NCI-H526 (cell line): ENCODE measurements around the gene TPM1.

Source experiments
- DNase-seq, 2 experiments: peaks; one replicate each; lab custom pipeline; 2025; lab: John Stamatoyannopoulos, UW

The TPM1 gene

DNA sequence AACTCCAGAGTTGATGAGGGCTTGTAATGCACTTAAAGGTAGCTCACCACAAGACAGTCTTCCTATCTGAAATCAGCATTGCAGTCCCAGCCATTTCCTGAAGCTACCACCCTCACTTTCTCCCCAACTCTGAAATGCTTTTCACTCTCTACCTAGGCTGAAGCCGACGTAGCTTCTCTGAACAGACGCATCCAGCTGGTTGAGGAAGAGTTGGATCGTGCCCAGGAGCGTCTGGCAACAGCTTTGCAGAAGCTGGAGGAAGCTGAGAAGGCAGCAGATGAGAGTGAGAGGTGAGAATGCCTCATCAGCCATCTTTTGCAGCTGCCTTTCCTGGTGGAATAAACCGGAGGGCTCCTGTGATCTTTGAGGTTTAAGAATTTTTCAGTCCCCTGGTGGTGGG, 14.3 kb downstream of the TPM1 start:
- no peak for DNase-seq

DNA sequence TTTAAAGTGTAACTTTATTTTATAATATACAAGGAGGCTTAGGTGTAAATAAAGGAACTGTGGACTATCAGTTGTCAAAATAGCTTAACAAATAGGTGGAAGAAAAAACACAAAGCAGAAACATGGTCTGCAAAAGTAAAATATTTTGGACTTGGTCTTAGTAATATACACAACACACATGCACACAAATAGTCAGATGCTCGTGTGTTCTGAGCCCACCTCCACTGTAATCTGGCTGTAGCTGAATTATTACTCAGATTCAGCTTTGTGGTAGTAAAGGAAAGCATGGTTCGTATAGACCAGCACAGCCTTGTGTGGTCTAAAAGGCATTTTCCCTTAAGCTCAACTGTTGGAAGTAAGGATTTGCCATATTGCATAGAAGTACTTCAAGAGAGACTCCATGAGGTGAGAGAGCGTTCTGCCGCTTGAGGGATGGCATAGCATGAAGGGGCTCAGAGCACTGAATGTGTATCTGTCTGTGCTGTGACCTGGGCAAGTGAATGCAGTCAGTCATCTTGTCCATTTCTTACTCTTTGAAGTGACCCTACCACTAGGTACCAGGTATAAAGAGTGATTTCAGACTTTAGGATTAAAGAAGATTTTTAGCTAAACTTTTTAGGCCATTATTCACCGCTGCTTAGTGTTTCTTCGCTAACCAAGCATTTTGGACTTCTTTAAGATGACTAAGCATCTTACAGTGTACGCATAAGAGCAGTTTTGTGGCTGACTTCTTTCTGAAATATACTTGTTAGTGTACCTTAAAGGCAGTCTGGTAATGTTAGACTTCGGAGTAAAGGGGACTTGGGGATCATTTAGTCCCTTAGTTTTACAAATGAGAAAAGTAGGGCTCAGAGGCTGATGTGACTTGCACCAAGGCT, 15.2 kb downstream of the TPM1 start:
- DNase-seq: no peak

- no peak for DNase-seq
Observed at GRCh38 chr15:63059075-63059474, 16.5 kb downstream of the TPM1 start.

- DNase-seq: no peak
Observed at GRCh38 chr15:63059573-63060216, 17.1 kb downstream of the TPM1 start.

GRCh38 chr15:63060699-63061098, 18.2 kb downstream of the TPM1 start:
- no peak for DNase-seq

- DNase-seq: no peak
Observed at GRCh38 chr15:63061975-63062374, 19.4 kb downstream of the TPM1 start.

- no peak for DNase-seq
Observed at GRCh38 chr15:63063164-63063756, 20.7 kb downstream of the TPM1 start.

DNA sequence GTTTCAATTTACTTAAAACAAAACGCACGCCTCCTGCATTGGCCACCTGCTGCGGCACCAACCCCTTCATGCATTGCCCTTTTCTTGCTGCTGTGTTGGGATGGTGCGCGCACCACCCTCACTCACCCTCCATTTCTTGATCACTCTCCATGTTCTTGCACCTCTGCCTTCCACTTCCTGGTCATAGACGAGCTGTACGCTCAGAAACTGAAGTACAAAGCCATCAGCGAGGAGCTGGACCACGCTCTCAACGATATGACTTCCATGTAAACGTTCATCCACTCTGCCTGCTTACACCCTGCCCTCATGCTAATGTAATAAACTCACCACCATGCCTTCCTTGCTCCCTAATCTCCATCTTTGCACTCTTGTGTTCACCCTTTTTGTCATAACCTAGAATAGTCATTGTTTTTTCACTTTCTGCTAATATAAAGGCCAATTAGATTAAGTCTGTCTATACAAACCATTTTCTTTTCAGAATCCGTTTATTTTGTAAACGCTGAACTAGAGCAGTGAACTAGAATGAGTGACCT, 21.4 kb downstream of the TPM1 start:
- no peak for DNase-seq

- DNase-seq: no peak
Observed at GRCh38 chr15:63065262-63066221, 23.0 kb downstream of the TPM1 start.

GRCh38 chr15:63066272-63066671, 23.7 kb downstream of the TPM1 start:
- no peak for DNase-seq

DNA sequence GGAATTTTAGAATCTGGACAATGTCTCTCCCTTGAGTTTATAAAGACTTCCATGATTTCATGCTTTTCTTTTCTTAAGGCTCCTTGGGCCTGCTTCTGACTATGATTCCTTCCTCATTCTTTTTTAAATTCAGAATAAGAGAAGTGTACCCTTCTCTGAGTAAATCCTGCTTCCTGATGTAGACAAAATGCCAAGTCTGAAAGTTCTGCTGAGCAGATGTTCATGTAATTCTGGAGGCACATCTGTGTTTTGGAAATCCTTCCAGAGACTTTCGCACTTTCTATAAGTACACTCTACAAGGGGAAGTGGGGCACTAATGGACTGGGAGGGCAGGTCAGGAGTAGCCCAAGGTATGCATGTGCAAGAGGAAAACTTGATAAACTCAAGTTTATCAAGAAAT, 24.8 kb downstream of the TPM1 start:
- no peak for DNase-seq

GRCh38 chr15:63067976-63068743, 25.6 kb downstream of the TPM1 start:
- DNase-seq: no peak

- DNase-seq: no peak
Observed at GRCh38 chr15:63069616-63070090, 27.1 kb downstream of the TPM1 start.

DNA sequence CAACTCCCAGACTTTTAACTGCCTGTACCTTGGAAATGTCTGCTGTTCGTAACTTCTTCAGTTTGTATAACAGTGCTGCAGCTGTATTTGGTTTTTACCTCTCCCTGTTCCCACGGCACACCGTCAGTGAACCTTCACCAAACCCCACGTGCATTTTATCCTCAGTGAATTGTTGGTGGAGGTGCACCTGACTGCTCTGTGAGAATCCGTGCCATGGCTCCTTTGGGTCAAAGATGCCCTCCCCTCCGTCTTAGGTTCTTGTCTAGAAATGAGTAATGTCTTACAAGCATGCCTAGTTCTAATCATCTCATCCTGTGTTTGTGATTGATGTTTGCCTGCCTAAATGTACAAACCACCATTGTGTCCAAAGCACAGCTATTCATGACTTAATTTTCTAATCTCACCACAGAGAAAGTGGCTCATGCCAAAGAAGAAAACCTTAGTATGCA, 28.2 kb downstream of the TPM1 start:
- no peak for DNase-seq

- DNase-seq: no peak
Observed at GRCh38 chr15:63071288-63071909, 28.9 kb downstream of the TPM1 start.

DNA sequence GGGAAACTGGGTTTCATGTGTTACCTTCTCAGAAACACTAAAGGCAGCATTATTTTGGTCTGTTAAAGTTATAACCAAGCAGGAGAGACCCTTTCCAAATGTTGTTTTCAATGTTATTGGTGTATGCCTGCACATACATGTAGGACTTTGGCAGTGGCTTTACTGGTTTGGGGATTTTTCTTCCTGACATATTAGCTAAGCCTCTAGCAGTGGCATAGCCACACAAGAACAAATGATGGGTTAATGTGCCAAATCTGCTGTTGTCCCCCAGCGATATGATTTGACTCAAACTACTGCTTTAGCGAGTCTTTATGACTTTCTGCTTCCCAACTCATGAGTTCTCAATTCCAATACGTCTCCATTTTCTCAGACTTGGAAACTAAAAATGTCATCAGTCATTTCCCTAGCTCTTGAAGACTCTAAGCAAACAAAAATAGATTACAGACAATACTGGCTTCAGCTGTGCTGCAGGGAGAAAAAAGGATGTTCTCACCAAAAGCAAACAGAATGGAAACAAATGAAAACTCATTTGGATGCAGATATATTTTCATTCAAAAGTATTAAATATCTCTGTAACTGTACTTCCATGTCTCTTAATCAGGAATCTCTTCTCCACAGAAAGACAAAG, 29.6 kb downstream of the TPM1 start:
- DNase-seq: peak in 1 of 2 experiments; percentile 21

DNA sequence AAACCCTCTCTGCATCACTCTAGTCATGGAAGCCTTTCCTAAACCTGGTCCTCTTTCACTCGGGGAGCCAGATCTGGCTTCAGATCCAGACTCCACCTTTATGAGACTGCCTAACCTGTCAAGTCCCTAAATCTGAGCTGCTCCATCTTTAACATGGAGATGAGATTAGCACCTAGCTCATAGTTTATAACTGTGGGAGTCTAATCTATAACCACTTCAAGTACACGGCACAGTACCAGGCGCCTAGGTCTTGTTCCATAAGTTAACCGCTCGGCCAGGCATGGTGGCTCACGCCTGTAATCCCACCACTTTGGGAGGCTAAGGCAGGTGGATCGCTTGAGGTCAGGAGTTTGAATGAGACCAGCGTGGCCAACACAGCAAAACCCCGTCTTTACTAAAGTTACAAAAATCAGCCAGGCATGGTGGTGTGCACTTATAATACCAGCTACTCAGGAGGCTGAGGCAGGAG, 30.3 kb downstream of the TPM1 start:
- no peak for DNase-seq

GRCh38 chr15:63073497-63074172, 31.1 kb downstream of the TPM1 start:
- DNase-seq: no peak
